ENCODE data around the gene POU2AF1.

DNA sequence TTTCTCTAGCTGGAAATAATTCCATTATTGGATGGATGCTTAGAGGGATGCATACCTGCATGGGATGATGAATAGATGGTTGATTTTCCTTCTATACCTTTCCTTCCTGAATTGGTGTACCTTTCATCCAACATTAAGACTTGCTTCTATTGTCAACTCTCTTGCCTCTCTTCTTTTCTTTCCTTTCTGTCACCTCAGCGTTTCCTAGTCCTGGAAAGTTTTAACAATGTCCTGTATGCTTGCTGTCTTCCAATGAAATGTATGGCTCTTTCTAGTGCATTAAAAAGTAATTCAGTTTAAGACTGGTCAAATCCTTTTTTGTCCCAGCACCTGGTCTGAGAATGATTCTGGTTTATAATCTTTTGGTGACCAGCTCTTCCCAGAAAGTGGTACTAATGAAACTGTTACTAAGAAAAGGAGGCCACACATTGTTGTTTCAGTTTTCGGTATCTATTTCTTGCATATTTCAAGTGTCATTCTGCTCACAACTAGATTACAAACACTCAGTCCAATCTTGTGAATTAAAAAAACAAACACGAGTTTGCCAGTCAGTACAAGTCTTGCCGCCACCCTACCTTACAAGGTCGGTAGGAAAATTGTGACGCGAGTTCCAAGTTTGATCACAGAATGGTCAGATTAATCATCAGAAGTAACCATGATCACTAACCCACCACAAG, 8.0 kb downstream of the POU2AF1 start:
- TF ChIP-seq, protein P1, sequence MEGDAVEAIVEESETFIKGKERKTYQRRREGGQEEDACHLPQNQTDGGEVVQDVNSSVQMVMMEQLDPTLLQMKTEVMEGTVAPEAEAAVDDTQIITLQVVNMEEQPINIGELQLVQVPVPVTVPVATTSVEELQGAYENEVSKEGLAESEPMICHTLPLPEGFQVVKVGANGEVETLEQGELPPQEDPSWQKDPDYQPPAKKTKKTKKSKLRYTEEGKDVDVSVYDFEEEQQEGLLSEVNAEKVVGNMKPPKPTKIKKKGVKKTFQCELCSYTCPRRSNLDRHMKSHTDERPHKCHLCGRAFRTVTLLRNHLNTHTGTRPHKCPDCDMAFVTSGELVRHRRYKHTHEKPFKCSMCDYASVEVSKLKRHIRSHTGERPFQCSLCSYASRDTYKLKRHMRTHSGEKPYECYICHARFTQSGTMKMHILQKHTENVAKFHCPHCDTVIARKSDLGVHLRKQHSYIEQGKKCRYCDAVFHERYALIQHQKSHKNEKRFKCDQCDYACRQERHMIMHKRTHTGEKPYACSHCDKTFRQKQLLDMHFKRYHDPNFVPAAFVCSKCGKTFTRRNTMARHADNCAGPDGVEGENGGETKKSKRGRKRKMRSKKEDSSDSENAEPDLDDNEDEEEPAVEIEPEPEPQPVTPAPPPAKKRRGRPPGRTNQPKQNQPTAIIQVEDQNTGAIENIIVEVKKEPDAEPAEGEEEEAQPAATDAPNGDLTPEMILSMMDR (IDR thresholded peaks at IDR 0.05) = no peak
- TF ChIP-seq EP300 (IDR thresholded peaks at IDR 0.05) = no peak
